LNCAP (cell line): Measurements from ENCODE around the gene BBS7.

ENCODE experiments used
- CTCF ChIP-seq: fragments of 450-650 bp; IDR thresholded peaks from 2 replicates; pipeline ENCODE4 v1.5.1; 2017; ENCODE audit warnings: mild to moderate bottlenecking

The BBS7 gene

GRCh38 chr4:121869841-121870822 is at the start of gene BBS7:
BBS7 (minus strand) TSS chr4:121870474; CDS start chr4:121870313, 161 bp downstream.
- TF ChIP-seq CTCF: no peak

GRCh38 chr4:121913667-121914066 is 43.4 kb upstream of the BBS7 start:
- TF ChIP-seq CTCF: no peak

- no peak for TF ChIP-seq CTCF
Measured at GRCh38 chr4:121908346-121908745, 38.1 kb upstream of the BBS7 start.

- TF ChIP-seq CTCF: peak; percentile 71
Measured at GRCh38 chr4:121900132-121900983, 30.1 kb upstream of the BBS7 start.

- TF ChIP-seq CTCF: no peak
Measured at GRCh38 chr4:121898150-121898549, 27.9 kb upstream of the BBS7 start.

- TF ChIP-seq CTCF: no peak
Measured at GRCh38 chr4:121888134-121888533, 17.9 kb upstream of the BBS7 start.

- TF ChIP-seq CTCF: no peak
Measured at GRCh38 chr4:121885115-121885514, 14.8 kb upstream of the BBS7 start.
